ENCODE data around the gene MBNL2.

DNA sequence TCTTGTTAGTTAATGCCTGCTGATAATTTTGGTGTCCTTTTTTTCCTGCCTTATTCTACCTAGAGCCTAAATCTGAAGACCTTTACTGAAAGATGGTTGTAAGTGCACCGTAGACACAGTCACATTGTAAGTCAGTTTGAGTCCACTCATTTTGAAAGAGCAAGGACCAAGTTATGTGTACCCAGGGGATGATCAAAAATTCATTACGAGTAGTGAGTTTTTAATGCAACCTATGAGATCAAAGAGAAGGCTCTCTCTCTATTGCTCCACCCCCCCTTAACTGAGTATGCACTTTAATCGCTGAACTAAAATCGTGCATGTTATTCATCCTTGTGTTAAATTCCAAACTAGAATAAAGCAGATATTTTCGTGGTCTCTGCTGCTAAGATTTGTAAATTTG lies 213.7 kb downstream of the MBNL2 start:
- no peak for TF ChIP-seq EP300 (IDR thresholded peaks at IDR 0.05; ENCODE audit: borderline replicate concordance)
- TF ChIP-seq, protein P1, sequence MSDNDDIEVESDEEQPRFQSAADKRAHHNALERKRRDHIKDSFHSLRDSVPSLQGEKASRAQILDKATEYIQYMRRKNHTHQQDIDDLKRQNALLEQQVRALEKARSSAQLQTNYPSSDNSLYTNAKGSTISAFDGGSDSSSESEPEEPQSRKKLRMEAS (IDR thresholded peaks at IDR 0.05) = no peak
- TF ChIP-seq FOXM1 (IDR thresholded peaks at IDR 0.05; ENCODE audit: borderline replicate concordance, low read depth) = no peak
